SU-DHL-6 (cell line): Measurements from ENCODE around the gene COPG1.

Source experiments
- H2AFZ ChIP-seq: fragments of 200-600 bp; sonication (generic); 2 replicates; pipeline ENCODE4 v1.6.1; 2014; ENCODE audit warnings: low read depth, mild to moderate bottlenecking, moderate library complexity, mixed read lengths, antibody characterized with exemption, low read length; ENCODE audit not compliant: severe bottlenecking
- H3F3A ChIP-seq: fragments of 200-600 bp; shearing (Covaris generic); 2 replicates; pipeline ENCODE4 v1.6.0; 2016; ENCODE audit warnings: antibody characterized with exemption, mild to moderate bottlenecking; ENCODE audit not compliant: insufficient read depth
- H3K27ac ChIP-seq: fragments of 200-600 bp; sonication (generic); 2 replicates; pipeline ENCODE4 v1.5.1; 2016; ENCODE audit warnings: low read depth, mild to moderate bottlenecking, low read length, moderate library complexity, mixed read lengths
- H3K27me3 ChIP-seq: fragments of 200-600 bp; sonication (generic), shearing (Covaris generic); 2 replicates; pipeline ENCODE4 v1.6.0; 2014; ENCODE audit warnings: mild to moderate bottlenecking, low read length
- H3K36me3 ChIP-seq: fragments of 200-600 bp; sonication (generic); 2 replicates; pipeline ENCODE4 v1.6.1; 2014; ENCODE audit warnings: mild to moderate bottlenecking, low read length, mixed read lengths
- H3K4me2 ChIP-seq: fragments of 300-600, 200-600 bp; shearing (Covaris generic), sonication (generic); 2 replicates; pipeline ENCODE4 v1.6.0; 2014; ENCODE audit warnings: low read length, low read depth, mild to moderate bottlenecking; ENCODE audit not compliant: poor library complexity, severe bottlenecking
- H3K4me3 ChIP-seq: fragments of 200-600 bp; sonication (generic); 2 replicates; pipeline ENCODE4 v1.5.1; 2014; ENCODE audit warnings: antibody characterized with exemption, low read length, mild to moderate bottlenecking, mixed read lengths; ENCODE audit not compliant: insufficient read depth, poor library complexity, severe bottlenecking
- H3K79me2 ChIP-seq: fragments of 200-600 bp; sonication (generic); 2 replicates; pipeline ENCODE4 v1.6.1; 2014; ENCODE audit warnings: mild to moderate bottlenecking, low read length, moderate library complexity; ENCODE audit not compliant: insufficient read depth
- H3K9ac ChIP-seq: fragments of 200-600 bp; sonication (generic); 2 replicates; pipeline ENCODE4 v1.7.0; 2014; ENCODE audit warnings: mild to moderate bottlenecking, low read length
- H3K9me2 ChIP-seq: fragments of 200-600 bp; sonication (generic); replicated peaks from 2 replicates; pipeline ENCODE4 v1.6.1; 2014; ENCODE audit warnings: low read length; ENCODE audit not compliant: insufficient read depth
- H3K9me3 ChIP-seq: fragments of 200-600 bp; sonication (generic); 2 replicates; pipeline ENCODE4 v1.6.1; 2014; ENCODE audit warnings: low read length, mixed read lengths; ENCODE audit not compliant: insufficient read depth
- H4K20me1 ChIP-seq: fragments of 200-600 bp; sonication (generic); 2 replicates; pipeline ENCODE4 v1.6.1; 2014; ENCODE audit warnings: low read depth, mild to moderate bottlenecking, antibody characterized with exemption, low read length, moderate library complexity, mixed read lengths
- CTCF ChIP-seq: fragments of 200-600 bp; sonication (generic); IDR thresholded peaks from one replicate; pipeline ENCODE4 v1.5.1; 2017; ENCODE audit warnings: antibody characterized with exemption, mild to moderate bottlenecking, low read length, moderate library complexity; ENCODE audit not compliant: insufficient read depth, poor library complexity, severe bottlenecking
- EZH2phosphoT487 ChIP-seq: fragments of 200-600 bp; sonication (generic), shearing (Covaris generic); conservative IDR thresholded peaks from 2 replicates; pipeline ENCODE4 v1.6.1; 2018; ENCODE audit warnings: mild to moderate bottlenecking, antibody characterized with exemption, low read length, moderate library complexity, mixed read lengths

COPG1 gene

GRCh38 chr3:129228891-129229585 lies 20.4 kb upstream of the COPG1 start:
- H3K27me3 ChIP-seq: no peaks in the 10 kb centered on the region
- H3K79me2 ChIP-seq: no peaks in the 10 kb centered on the region
- no peak overlapping the region for H3K27ac ChIP-seq
- H4K20me1 ChIP-seq: no peaks in the 10 kb centered on the region
- H3K4me2 ChIP-seq: no peak overlapping the region
- H3K9ac ChIP-seq: no peak overlapping the region
- no peaks in the 10 kb centered on the region for H3K9me2 ChIP-seq
- H3F3A ChIP-seq: 0 out of 2 replicates have a peak, but pooled peaks cover 5% of the 10 kb centered on the region
- H2AFZ ChIP-seq: no peak overlapping the region
- H3K9me3 ChIP-seq: no peaks in the 10 kb centered on the region
- H3K36me3 ChIP-seq: no peaks in the 10 kb centered on the region
- no peak overlapping the region for H3K4me3 ChIP-seq
- TF ChIP-seq CTCF: no peak
- TF ChIP-seq EZH2phosphoT487: no peak

- Histone ChIP-seq H3K79me2 (no peaks in the 10 kb centered on the region), H3K9me3 (no peaks in the 10 kb centered on the region), H3K27me3 (no peaks in the 10 kb centered on the region), H3K9ac (no peak overlapping the region), H3K4me2 (no peak overlapping the region), H3K4me3 (no peak overlapping the region), H3K9me2 (no peaks in the 10 kb centered on the region), H2AFZ (no peak overlapping the region), H3K36me3 (no peaks in the 10 kb centered on the region), H3F3A (0 out of 2 replicates have a peak, but pooled peaks cover 5% of the 10 kb centered on the region), H4K20me1 (no peaks in the 10 kb centered on the region), H3K27ac (no peak overlapping the region)
- TF ChIP-seq EZH2phosphoT487 (no peak), CTCF (no peak)
Measured at GRCh38 chr3:129230311-129231019, 18.9 kb upstream of the COPG1 start.

- no peak overlapping the region for H3K9ac ChIP-seq
- TF ChIP-seq CTCF (no peak), EZH2phosphoT487 (no peak)
Measured at GRCh38 chr3:129231331-129232119, 17.9 kb upstream of the COPG1 start.

More at GRCh38 chr3:129231331-129232119, 17.9 kb upstream of the COPG1 start:
- Histone ChIP-seq H3K79me2 (no peaks in the 10 kb centered on the region), H4K20me1 (no peaks in the 10 kb centered on the region), H3K27me3 (no peaks in the 10 kb centered on the region), H3K4me2 (no peak overlapping the region), H3K9me3 (no peaks in the 10 kb centered on the region), H3K4me3 (no peak overlapping the region), H3F3A (0 out of 2 replicates have a peak, but pooled peaks cover 5% of the 10 kb centered on the region), H3K36me3 (no peaks in the 10 kb centered on the region), H2AFZ (no peak overlapping the region), H3K9me2 (no peaks in the 10 kb centered on the region), H3K27ac (no peak overlapping the region)
